NT2/D1 (cell line): ENCODE results near the gene CRYBB3.

Source experiments
- SUZ12 ChIP-seq: IDR thresholded peaks from 2 replicates; pipeline ENCODE4 v1.6.1; 2011; ENCODE audit not compliant: insufficient read length, insufficient read depth; ENCODE audit errors: extremely low read depth
- YY1 ChIP-seq: IDR thresholded peaks from 2 replicates; pipeline ENCODE4 v1.6.1; 2011; ENCODE audit not compliant: insufficient read length, insufficient read depth
- ZNF274 ChIP-seq: IDR thresholded peaks from 2 replicates; pipeline ENCODE4 v1.6.1; 2011; ENCODE audit warnings: mild to moderate bottlenecking, low read depth, low read length

DNA sequence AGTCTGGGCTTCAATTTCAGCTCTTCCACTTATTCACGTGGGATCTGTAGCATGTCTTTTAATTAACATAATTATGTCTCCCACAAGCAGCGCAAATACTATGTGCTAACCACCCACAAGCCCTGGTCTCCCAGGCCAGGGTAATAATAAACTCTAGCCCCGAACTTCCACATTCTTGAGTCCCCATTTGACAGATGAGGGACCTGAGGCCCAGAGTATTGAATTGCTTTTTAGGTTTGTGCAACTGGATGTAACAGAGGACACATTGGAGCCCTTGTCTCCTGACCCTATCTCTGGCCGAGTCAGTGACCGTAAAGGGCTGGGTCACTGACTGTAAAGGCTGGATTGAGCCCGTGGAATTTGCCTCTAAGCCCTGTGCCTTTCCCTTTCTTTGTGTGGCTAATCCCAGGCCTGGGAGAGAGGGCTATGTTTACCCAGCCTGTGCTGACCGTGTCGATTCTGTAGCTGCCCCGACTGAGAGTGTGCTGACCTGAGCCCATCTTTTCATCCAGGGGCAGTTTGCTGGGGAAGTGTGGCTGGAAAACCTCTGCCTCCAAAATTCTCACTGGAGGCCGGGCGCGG is 23.7 kb downstream of the CRYBB3 start:
- TF ChIP-seq SUZ12: no peak
- no peak for TF ChIP-seq YY1
- no peak for TF ChIP-seq ZNF274
